Measurements from ENCODE around the gene KYNU. TPM values are rescaled to one million over a fixed set of nuclear protein-coding genes. Genes with fewer than 3 reads are reported as not detected.

The KYNU gene
- total and polyA plus RNA-seq, 9 of the 15 experiments (the other 6 are each of a cell fraction or from before 2014, with no cell fraction given), result 2.6 to 11.6 (median 7.2) TPM

GRCh38 chr2:143075711-143076110 is 198.2 kb downstream of the KYNU start:
- no peak overlapping the region for H2AFZ ChIP-seq (ENCODE audit: low read depth, low read length)
- no peaks in the 10 kb centered on the region for H3K27me3 ChIP-seq (ENCODE audit: control insufficient read depth in 2 of 2, insufficient read depth in 2 of 2, low read length in 2 of 2)
- no peak for FAIRE-seq
- intact Hi-C loops (cut with micrococcal nuclease) (no loop called here), in situ Hi-C loops (cut with MboI) (no loop called here)
- 0% methylated on average over 1 of the region's 1 CpG for WGBS (ENCODE audit: insufficient coverage, low coverage, missing lambda C conversion rate)
- no peaks in the 10 kb centered on the region for H3K4me1 ChIP-seq (replicated peaks in 1 of 2; ENCODE audit: control insufficient read depth in 2 of 2, insufficient read depth in 2 of 2, low read length in 2 of 2)
- no peak for ATAC-seq
- H3K79me2 ChIP-seq (ENCODE audit: control insufficient read depth, insufficient read depth, low read length), result no peaks in the 10 kb centered on the region
- H3K4me2 ChIP-seq (ENCODE audit: insufficient read depth, low read length), result no peak overlapping the region
- H3K27ac ChIP-seq (ENCODE audit: extremely low read depth, low read depth, low read length), result no peak overlapping the region
- ChIA-PET CTCF (ENCODE audit: low intra/inter-chr PET ratio) (no interaction called here), POLR2A (no interaction called here)
- H3K9me3 ChIP-seq (replicated peaks; ENCODE audit: control insufficient read depth, insufficient read depth, low read depth, low read length), result peaks cover 1% of the 10 kb centered on the region; the same call in 1 of the 2 replicates
- H3K9ac ChIP-seq (ENCODE audit: insufficient read depth in 1 of 2, low read depth in 2 of 2, low read length in 2 of 2), result no peak overlapping the region
- no peak for TF ChIP-seq HDAC8 (tag; IDR thresholded peaks at IDR 0.05)
- peak; percentile 6 for TF ChIP-seq ZFP36 (IDR thresholded peaks at IDR 0.05; ENCODE audit: low read depth, low read length, partially characterized antibody)
- no peaks in the 10 kb centered on the region for H3K9me1 ChIP-seq (ENCODE audit: control insufficient read depth, insufficient read depth, low read length)
- no peaks in the 10 kb centered on the region for H4K20me1 ChIP-seq (replicated peaks; ENCODE audit: control insufficient read depth, insufficient read depth, low read length)
- no TSS peak for BruUV-seq (replicated peaks)
- H3K36me3 ChIP-seq (ENCODE audit: control insufficient read depth, insufficient read depth, low read length), result no peaks in the 10 kb centered on the region
- no peak overlapping the region for H3K4me3 ChIP-seq
- no peak for DNase-seq (ENCODE audit: extremely low read depth in 1 of 4, low spot score in 3 of 4)

DNA sequence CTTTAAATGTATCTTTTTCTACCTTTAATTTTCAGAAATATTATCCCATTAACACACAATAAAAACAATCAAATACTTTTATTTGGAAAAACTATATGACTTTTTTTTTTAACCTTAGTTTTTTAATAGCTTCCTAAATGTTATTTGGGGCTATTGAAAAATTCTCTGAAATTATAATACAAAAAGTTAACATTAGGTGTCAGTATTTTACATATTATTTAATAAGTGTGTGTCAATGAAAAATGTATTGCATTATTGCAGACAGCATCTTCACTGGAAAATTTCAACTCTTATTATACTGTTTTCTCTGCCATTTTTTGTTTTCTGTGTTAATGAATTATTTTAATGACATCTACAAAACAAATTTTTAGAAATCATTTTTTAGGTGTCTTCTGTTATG is 200.6 kb downstream of the KYNU start:
- Histone ChIP-seq H3K4me2 (ENCODE audit: insufficient read depth, low read length) (no peak overlapping the region), H3K79me2 (ENCODE audit: control insufficient read depth, insufficient read depth, low read length) (no peaks in the 10 kb centered on the region), H3K36me3 (ENCODE audit: control insufficient read depth, insufficient read depth, low read length) (no peaks in the 10 kb centered on the region), H3K27me3 (ENCODE audit: control insufficient read depth in 2 of 2, insufficient read depth in 2 of 2, low read length in 2 of 2) (no peaks in the 10 kb centered on the region), H3K9me1 (ENCODE audit: control insufficient read depth, insufficient read depth, low read length) (no peaks in the 10 kb centered on the region), H3K9ac (ENCODE audit: insufficient read depth in 1 of 2, low read depth in 2 of 2, low read length in 2 of 2) (no peak overlapping the region), H3K4me3 (no peak overlapping the region), H3K4me1 (replicated peaks in 1 of 2; ENCODE audit: control insufficient read depth in 2 of 2, insufficient read depth in 2 of 2, low read length in 2 of 2) (no peaks in the 10 kb centered on the region), H3K9me3 (replicated peaks; ENCODE audit: control insufficient read depth, insufficient read depth, low read depth, low read length) (no peaks in the 10 kb centered on the region), H3K27ac (ENCODE audit: extremely low read depth, low read depth, low read length) (no peak overlapping the region), H2AFZ (ENCODE audit: low read depth, low read length) (no peak overlapping the region), H4K20me1 (replicated peaks; ENCODE audit: control insufficient read depth, insufficient read depth, low read length) (no peaks in the 10 kb centered on the region)
- POLR2A ChIA-PET, result no interaction called here
- in situ Hi-C loops (cut with MboI), result no loop called here
- CTCF ChIA-PET (ENCODE audit: low intra/inter-chr PET ratio), result no interaction called here
- ATAC-seq, result no peak
- no peak for FAIRE-seq
- intact Hi-C loops (cut with micrococcal nuclease), result no loop called here
- no peak for DNase-seq (ENCODE audit: extremely low read depth in 1 of 4, low spot score in 3 of 4)
- BruUV-seq (replicated peaks), result no TSS peak
- TF ChIP-seq IFI16 (CRISPR knock-in tag; IDR thresholded peaks at IDR 0.05) (no peak), RFX7 (CRISPR knock-in tag; IDR thresholded peaks at IDR 0.05) (no peak), E2F1 (CRISPR knock-in tag; IDR thresholded peaks at IDR 0.05) (no peak), NR4A1 (CRISPR knock-in tag; IDR thresholded peaks at IDR 0.05) (no peak), NR4A1 (tag; IDR thresholded peaks at IDR 0.05) (no peak)
- TF ChIP-seq, protein P1, sequence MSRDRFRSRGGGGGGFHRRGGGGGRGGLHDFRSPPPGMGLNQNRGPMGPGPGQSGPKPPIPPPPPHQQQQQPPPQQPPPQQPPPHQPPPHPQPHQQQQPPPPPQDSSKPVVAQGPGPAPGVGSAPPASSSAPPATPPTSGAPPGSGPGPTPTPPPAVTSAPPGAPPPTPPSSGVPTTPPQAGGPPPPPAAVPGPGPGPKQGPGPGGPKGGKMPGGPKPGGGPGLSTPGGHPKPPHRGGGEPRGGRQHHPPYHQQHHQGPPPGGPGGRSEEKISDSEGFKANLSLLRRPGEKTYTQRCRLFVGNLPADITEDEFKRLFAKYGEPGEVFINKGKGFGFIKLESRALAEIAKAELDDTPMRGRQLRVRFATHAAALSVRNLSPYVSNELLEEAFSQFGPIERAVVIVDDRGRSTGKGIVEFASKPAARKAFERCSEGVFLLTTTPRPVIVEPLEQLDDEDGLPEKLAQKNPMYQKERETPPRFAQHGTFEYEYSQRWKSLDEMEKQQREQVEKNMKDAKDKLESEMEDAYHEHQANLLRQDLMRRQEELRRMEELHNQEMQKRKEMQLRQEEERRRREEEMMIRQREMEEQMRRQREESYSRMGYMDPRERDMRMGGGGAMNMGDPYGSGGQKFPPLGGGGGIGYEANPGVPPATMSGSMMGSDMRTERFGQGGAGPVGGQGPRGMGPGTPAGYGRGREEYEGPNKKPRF (IDR thresholded peaks at IDR 0.05; ENCODE audit: low read depth, low read length), result no peak

Data from K562 (cell line).